Dendritic cell treated with granulocyte-macrophage colony-stimulating factor and Interleukin-4, amounts not matched to agents 40 ng/mL and 50 ng/mL, for 4 days (primary cell): Measurements from ENCODE around the gene RAB11A.

Experiments used
- H3K27ac Mint-ChIP-seq: one replicate; pipeline ENCODE4 v1.8.0; 2022; ENCODE audit warnings: mild to moderate bottlenecking, mixed read lengths
- H3K27me3 Mint-ChIP-seq: one replicate; pipeline ENCODE4 v1.8.0; 2022; ENCODE audit warnings: mild to moderate bottlenecking, mixed read lengths
- H3K36me3 Mint-ChIP-seq: one replicate; pipeline ENCODE4 v1.8.0; 2022; ENCODE audit warnings: low read depth, mixed read lengths
- H3K4me1 Mint-ChIP-seq: one replicate; pipeline ENCODE4 v1.8.0; 2022; ENCODE audit warnings: low read depth, mixed read lengths
- H3K4me3 Mint-ChIP-seq: one replicate; pipeline ENCODE4 v1.8.0; 2022; ENCODE audit warnings: mild to moderate bottlenecking, moderate library complexity, mixed read lengths
- H3K9me3 Mint-ChIP-seq: one replicate; pipeline ENCODE4 v1.8.0; 2022; ENCODE audit warnings: mixed read lengths
- intact Hi-C: fragments of 100-400 bp; cut with micrococcal nuclease; formaldehyde crosslinking; loops from one replicate; pipeline ENCODE4 v1.15.0; 2022

Gene RAB11A

GRCh38 chr15:65869126-65869953 lies at the start of gene RAB11A:
RAB11A (plus strand) TSS chr15:65869491; CDS start chr15:65869586, 95 bp downstream.
- peaks cover 24% of the 10 kb centered on the region for H3K4me1 Mint-ChIP-seq
- H3K4me3 Mint-ChIP-seq = peak within 1 kb of the TSS; percentile 96
- H3K9me3 Mint-ChIP-seq = no peaks in the 10 kb centered on the region
- intact Hi-C loops = loop anchor here (1.0 kb wide), 1 partner anchor 258 kb away; the partner anchor contains the start of gene INTS14
- peak within 1 kb of the TSS; percentile 98 for H3K27ac Mint-ChIP-seq
- H3K36me3 Mint-ChIP-seq = peaks cover 19% of the 10 kb centered on the region
- H3K27me3 Mint-ChIP-seq = no peaks in the 10 kb centered on the region

- Mint-ChIP-seq H3K36me3 (no peaks in the 10 kb centered on the region), H3K4me1 (peaks cover 34% of the 10 kb centered on the region), H3K27me3 (peaks cover 11% of the 10 kb centered on the region), H3K27ac (peak overlapping the region; percentile 85), H3K9me3 (no peaks in the 10 kb centered on the region), H3K4me3 (no peak overlapping the region)
- intact Hi-C loops = loop anchor here (2.0 kb wide), 1 partner anchor 27 kb away; the partner anchor contains the start of gene DENND4A
These were observed 49.7 kb upstream of the RAB11A start for GRCh38 chr15:65819563-65819960.

GRCh38 chr15:65821070-65821469 lies 48.2 kb upstream of the RAB11A start:
- Mint-ChIP-seq H3K27ac (no peak overlapping the region), H3K27me3 (peaks cover 11% of the 10 kb centered on the region), H3K36me3 (no peaks in the 10 kb centered on the region), H3K4me3 (no peak overlapping the region), H3K4me1 (peaks cover 39% of the 10 kb centered on the region), H3K9me3 (no peaks in the 10 kb centered on the region)
- intact Hi-C loops = no loop called here

- Mint-ChIP-seq H3K27ac (no peak overlapping the region), H3K9me3 (no peaks in the 10 kb centered on the region), H3K27me3 (peaks cover 4% of the 10 kb centered on the region), H3K4me3 (no peak overlapping the region), H3K36me3 (no peaks in the 10 kb centered on the region), H3K4me1 (peaks cover 44% of the 10 kb centered on the region)
- intact Hi-C loops = no loop called here
These were observed 47.0 kb upstream of the RAB11A start for GRCh38 chr15:65822316-65822715.

- H3K27ac Mint-ChIP-seq = peak overlapping the region; percentile 56
- no peak overlapping the region for H3K4me3 Mint-ChIP-seq
- peaks cover 33% of the 10 kb centered on the region for H3K4me1 Mint-ChIP-seq
These were observed 45.1 kb upstream of the RAB11A start for GRCh38 chr15:65824031-65824743.

GRCh38 chr15:65824941-65825544 lies 44.2 kb upstream of the RAB11A start:
- Mint-ChIP-seq H3K27ac (no peak overlapping the region), H3K9me3 (no peaks in the 10 kb centered on the region), H3K27me3 (peaks cover 4% of the 10 kb centered on the region), H3K4me1 (peaks cover 24% of the 10 kb centered on the region), H3K4me3 (no peak overlapping the region), H3K36me3 (no peaks in the 10 kb centered on the region)
- intact Hi-C loops = no loop called here

More at GRCh38 chr15:65824031-65824743, 45.1 kb upstream of the RAB11A start:
- no peaks in the 10 kb centered on the region for H3K36me3 Mint-ChIP-seq
- peaks cover 4% of the 10 kb centered on the region for H3K27me3 Mint-ChIP-seq
- intact Hi-C loops = no loop called here
- H3K9me3 Mint-ChIP-seq = no peaks in the 10 kb centered on the region

- H3K36me3 Mint-ChIP-seq = no peaks in the 10 kb centered on the region
- intact Hi-C loops = no loop called here
- H3K4me3 Mint-ChIP-seq = peak overlapping the region; percentile 17
- H3K27me3 Mint-ChIP-seq = no peaks in the 10 kb centered on the region
- no peaks in the 10 kb centered on the region for H3K9me3 Mint-ChIP-seq
- H3K4me1 Mint-ChIP-seq = peaks cover 25% of the 10 kb centered on the region
- H3K27ac Mint-ChIP-seq = peak overlapping the region; percentile 70
These were observed 42.2 kb upstream of the RAB11A start for GRCh38 chr15:65827065-65827464.

- Mint-ChIP-seq H3K9me3 (no peaks in the 10 kb centered on the region), H3K27ac (no peak overlapping the region), H3K4me1 (peaks cover 36% of the 10 kb centered on the region), H3K36me3 (no peaks in the 10 kb centered on the region), H3K27me3 (no peaks in the 10 kb centered on the region), H3K4me3 (no peak overlapping the region)
- intact Hi-C loops = no loop called here
These were observed 40.7 kb upstream of the RAB11A start for GRCh38 chr15:65828585-65828984.

- Mint-ChIP-seq H3K4me1 (peaks cover 37% of the 10 kb centered on the region), H3K9me3 (no peaks in the 10 kb centered on the region), H3K27me3 (no peaks in the 10 kb centered on the region), H3K27ac (no peak overlapping the region), H3K4me3 (no peak overlapping the region), H3K36me3 (no peaks in the 10 kb centered on the region)
- intact Hi-C loops = no loop called here
These were observed 40.0 kb upstream of the RAB11A start for GRCh38 chr15:65829130-65829764.

GRCh38 chr15:65832549-65833364 lies 36.5 kb upstream of the RAB11A start:
- Mint-ChIP-seq H3K4me3 (peak overlapping the region; percentile 50), H3K27me3 (no peaks in the 10 kb centered on the region), H3K9me3 (no peaks in the 10 kb centered on the region), H3K36me3 (no peaks in the 10 kb centered on the region), H3K27ac (peak overlapping the region; percentile 83), H3K4me1 (peaks cover 46% of the 10 kb centered on the region)
- intact Hi-C loops = loop anchor here (5.0 kb wide), 1 partner anchor 40 kb away; the partner anchor contains the start of gene DENND4A

- H3K36me3 Mint-ChIP-seq = no peaks in the 10 kb centered on the region
- intact Hi-C loops = loop anchor here (5.0 kb wide), 1 partner anchor 41 kb away; the partner anchor contains the start of gene DENND4A
- peaks cover 48% of the 10 kb centered on the region for H3K4me1 Mint-ChIP-seq
- H3K4me3 Mint-ChIP-seq = no peak overlapping the region
- no peaks in the 10 kb centered on the region for H3K27me3 Mint-ChIP-seq
- peak overlapping the region; percentile 83 for H3K27ac Mint-ChIP-seq
- no peaks in the 10 kb centered on the region for H3K9me3 Mint-ChIP-seq
These were observed 35.6 kb upstream of the RAB11A start for GRCh38 chr15:65833501-65834205.

GRCh38 chr15:65834603-65835282 lies 34.5 kb upstream of the RAB11A start:
- no peaks in the 10 kb centered on the region for H3K27me3 Mint-ChIP-seq
- H3K36me3 Mint-ChIP-seq = no peaks in the 10 kb centered on the region
- no peaks in the 10 kb centered on the region for H3K9me3 Mint-ChIP-seq
- H3K4me3 Mint-ChIP-seq = no peak overlapping the region
- peaks cover 54% of the 10 kb centered on the region for H3K4me1 Mint-ChIP-seq
- intact Hi-C loops = loop anchor here (5.0 kb wide), 1 partner anchor 42 kb away; the partner anchor contains the start of gene DENND4A
- peak overlapping the region; percentile 22 for H3K27ac Mint-ChIP-seq
